NCI-H187 treated with DMSO at 0.1 percent for 48 hours (cell line): Measurements from ENCODE around the gene SAPCD1.
A peak's percentile ranks its signal among the peaks of the same experiment; 100 is the strongest.

Experiments
- DNase-seq: peaks from one replicate; lab custom pipeline; 2025; lab: John Stamatoyannopoulos, UW

The SAPCD1 gene

DNA sequence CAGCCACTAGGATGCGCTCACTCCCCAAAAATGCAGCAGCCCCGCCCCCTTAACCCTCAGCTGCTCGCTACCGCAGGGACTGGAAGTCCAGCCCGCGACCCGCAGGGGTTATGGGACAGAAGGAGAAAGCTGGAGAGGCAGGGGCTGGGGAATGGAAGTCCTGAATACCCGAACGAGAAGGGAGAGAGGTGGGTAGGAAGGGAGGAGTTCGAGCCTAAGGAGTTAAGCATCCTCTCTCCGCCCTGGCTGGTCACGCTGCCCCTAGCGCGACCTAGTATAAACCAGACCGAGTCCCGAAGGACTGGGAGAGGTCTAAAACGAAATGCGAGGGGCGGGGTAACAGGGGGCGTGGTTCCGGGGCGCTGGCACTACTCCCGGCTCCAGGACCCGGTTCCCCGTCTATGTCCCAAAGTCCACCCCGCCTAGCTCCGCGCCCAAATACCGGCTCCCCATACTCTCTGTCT lies 32.9 kb upstream of the SAPCD1 start:
- no peak for DNase-seq

DNA sequence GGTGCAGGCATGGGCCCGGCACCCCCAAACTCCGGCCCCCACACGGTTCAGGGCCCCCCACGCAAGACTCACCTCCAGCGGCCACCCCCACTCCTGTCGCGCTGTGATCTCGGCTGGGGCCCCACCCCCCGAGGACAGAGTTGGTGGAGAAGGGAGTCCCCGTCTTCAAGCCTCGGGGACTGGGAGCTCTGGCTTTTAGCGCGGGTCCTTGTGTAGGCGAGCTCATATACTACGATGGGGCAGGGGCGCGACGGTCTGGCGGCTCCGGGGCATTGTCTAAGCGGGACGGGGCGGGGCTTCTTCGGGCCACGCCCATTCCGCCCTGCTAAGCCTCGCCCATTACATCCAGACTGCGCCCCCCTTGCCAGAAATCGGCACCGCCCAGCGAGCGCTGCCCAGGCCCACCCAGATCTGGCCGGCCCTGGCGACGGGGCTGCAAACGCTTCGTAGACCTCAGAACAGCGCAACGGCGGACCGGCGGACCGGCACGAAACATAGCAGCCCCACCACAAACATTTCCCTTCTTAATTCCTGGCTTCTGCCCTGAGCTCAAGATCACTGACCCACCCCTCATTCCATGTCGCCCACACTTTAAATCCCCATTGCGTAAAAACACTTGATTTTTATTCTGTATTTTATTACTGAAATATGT lies 32.4 kb upstream of the SAPCD1 start:
- no peak for DNase-seq

DNA sequence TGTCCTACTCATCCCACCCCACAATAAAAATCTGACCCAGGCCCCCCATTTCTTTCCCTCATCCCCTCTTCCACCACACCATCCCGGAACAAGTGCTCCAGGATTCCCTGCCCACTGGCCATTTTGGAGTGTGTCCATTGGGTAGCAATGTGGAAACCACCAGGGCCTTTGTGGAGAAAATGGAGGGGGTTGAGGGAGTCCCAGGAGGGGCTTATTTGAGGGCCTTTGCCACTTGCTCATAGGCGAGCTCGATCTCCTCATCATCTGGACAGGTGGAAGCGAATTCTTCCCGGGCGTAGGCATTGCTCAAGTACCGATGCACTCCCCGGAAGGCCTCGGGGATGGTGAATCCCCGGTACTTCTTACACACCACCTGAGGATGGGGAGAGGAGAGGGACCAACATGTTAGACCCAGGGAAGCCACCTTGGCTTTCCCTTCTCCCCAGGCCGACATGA lies 31.8 kb upstream of the SAPCD1 start:
- DNase-seq, result no peak

DNA sequence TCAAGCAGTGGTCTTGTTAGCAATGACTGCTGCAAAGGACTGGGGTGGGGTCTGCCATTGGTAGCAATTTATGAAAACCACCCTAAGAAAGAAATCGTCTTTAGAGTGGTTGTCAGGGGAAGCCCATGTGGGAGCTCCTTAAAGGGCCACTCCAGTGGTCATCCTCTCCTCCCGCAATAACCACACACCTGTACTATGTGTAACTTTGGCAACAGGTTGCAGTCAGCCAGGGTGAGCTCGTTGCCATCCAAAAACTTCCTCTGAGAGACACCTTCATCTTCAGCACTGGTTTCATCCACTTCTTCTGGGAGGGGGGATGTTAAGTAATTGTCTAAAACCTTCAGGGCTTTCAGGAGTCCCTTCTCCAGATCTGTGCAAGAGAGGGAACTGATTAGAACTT lies 30.4 kb upstream of the SAPCD1 start:
- no peak for DNase-seq

DNA sequence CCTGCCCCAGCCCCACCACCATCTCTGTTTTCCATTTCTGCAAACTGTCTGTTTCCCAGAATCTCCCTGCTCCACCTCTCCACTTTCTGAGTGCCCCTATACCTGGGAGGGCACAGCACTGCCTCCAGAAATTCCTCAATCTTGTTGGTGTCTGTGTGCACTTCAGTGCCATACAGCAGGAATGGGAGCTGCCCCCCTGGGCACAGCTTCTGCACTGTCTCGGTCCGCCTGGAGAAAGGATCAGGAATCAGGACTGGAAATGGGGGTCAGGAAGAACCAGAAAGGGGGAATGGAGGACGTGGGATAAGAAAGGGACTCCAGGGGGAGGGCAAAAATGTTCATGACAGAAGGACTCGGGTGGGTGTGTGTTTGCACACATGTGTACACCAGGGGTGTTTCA lies 28.7 kb upstream of the SAPCD1 start:
- DNase-seq, result no peak

DNA sequence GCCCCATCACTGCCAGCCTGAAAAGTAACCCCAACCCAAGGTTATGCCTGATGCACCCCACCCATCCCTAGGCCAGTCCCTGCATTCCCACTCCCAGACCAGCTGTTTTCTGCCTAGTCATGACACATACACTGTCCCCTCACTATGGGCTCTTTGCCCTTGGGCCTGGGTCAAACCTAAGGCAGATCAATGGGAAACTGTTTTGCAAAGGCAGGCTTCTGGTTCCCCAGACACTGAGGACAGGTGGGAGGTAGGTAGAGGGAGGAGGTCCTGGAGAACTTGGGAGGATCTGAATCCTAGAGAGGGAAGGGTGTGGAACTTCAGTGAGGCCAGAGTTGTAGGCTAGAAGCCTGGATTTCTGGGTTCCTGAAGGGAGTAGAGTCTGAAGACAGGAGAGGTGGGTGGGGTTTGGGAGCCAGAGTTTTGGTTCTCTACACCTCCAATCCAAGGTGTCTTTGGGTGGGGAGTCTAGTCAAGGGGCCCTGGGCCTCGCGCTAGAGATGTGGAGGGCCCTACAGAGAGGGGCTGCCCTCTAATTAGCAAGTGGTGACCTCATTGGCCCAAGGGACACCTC lies 28.1 kb upstream of the SAPCD1 start:
- DNase-seq, result no peak

DNA sequence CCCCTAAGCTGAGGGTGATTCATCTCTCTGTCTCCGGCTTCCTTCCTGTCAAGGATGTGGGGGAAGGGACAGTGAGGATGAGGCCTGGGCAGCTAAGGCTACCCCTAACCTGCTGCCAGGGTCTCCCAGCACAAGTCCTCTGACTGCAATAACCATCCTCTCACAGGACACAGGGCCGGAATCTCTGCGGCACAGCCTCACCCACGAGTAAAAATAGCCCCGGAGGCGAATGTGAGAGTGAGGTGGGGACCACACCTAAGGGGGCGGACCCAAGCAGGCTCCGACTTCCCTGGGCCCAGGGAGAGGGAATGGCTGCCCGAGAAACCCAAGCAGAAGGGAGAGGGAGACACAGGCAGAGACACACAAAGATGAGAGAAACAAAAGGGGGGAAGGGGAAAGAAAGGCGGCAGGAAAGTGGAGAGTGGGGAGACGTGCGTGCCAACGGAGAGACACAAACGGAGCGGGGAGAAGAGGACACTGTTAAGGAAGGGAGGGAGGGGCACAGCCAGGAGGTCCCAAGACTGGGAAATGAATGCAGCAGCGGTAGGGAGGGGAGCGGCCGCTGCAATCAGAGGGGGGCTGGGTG lies 27.5 kb upstream of the SAPCD1 start:
- no peak for DNase-seq

DNA sequence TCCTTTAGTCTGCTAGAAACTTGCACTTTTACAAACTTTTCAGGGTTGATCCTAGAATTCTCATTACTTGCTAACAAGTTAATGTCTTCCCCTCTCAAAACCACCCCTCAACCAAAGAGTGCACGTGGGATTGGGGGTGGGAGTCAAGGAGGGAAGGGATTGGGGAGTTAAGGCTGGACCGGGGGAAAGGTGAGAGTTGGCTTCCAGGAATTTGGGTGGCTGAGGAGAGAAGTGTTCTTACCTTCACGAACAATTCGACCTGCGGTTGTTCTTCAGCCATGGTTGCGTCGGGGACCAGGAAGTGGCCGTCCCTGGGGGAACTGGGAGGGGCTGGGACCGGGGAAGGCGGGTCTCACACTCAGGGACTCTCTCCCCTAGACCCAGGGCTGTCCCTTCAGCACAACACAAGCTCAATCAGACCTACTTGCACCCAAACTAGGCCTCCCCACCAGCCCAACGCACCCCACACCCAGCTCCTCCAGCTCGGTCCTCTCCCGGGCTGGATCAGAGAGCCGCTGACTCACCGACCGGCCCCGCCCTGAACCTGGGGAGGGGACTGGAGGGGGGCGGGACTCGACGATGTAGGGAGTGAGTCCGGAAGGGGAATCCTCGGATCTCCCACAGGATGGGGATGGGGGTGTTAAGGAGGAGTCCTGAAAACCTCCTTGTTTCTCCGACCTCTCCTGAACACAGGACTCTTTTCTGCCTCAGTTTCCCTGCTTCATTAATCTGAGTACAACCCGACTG lies 26.3 kb upstream of the SAPCD1 start, which contains the start of gene CLIC1:
Gene CLIC1, minus strand, starts transcription at position 510 of the 747 bp plus-strand sequence. Its CDS starts 230 bp downstream, at position 280.
- DNase-seq, result no peak

DNA sequence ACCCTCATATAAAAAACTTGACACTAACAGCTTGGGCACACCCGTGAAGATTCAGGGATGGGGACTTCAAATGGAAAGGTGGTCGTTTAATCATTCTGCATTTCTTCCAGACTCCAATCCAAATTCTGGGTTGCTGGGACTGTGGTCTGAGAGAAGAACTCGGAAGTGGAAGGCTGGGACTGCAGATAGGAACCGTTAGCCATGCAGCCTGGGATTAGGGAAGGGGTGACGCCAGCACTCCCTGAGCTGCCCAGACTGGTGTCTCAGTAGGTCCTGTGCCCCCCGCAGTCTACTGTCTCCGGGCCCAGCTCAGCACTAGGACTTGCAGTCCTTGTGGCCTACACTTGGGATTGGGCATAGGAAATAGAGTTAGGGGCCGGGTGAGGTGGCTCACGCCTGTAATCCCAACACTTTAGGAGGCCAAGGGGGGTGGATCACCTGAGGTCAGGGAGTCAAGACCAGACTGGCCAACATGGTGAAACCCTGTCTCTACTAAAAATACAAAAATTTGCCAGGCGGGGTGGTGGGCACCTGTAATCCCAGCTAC lies 25.6 kb upstream of the SAPCD1 start:
- DNase-seq, result no peak

DNA sequence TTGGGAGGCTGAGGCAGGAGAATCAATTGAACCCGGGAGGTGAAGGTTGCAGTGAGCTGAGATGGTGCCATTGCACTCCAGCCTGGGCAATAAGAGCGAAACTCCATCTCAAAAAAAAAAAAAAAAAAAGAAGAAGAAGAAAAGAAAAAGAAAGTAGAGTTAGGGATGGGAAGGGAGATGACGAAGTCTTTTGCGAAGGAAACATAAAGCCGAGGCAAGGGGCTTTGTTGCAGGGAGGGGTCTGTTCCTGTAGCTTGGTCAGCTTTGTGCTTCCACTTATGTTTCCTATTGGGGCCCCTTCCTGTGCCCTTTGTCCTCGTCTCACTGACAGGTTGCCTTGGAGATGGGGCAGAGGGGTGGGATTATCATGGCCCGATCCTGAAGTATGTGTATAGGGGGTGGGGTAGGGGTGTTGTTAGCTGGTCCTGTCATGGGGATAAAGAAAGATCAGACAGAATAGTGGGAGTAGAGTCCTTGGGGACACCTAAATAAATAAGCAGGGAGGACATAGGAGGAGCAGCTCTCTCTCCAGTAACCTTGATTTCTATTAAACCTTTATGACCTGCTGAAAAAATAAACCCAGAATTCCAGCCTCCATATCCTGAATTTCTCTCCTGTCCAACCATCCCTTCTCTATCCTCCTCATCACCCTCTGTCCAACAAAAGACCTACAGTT lies 25.0 kb upstream of the SAPCD1 start:
- DNase-seq, result no peak

DNA sequence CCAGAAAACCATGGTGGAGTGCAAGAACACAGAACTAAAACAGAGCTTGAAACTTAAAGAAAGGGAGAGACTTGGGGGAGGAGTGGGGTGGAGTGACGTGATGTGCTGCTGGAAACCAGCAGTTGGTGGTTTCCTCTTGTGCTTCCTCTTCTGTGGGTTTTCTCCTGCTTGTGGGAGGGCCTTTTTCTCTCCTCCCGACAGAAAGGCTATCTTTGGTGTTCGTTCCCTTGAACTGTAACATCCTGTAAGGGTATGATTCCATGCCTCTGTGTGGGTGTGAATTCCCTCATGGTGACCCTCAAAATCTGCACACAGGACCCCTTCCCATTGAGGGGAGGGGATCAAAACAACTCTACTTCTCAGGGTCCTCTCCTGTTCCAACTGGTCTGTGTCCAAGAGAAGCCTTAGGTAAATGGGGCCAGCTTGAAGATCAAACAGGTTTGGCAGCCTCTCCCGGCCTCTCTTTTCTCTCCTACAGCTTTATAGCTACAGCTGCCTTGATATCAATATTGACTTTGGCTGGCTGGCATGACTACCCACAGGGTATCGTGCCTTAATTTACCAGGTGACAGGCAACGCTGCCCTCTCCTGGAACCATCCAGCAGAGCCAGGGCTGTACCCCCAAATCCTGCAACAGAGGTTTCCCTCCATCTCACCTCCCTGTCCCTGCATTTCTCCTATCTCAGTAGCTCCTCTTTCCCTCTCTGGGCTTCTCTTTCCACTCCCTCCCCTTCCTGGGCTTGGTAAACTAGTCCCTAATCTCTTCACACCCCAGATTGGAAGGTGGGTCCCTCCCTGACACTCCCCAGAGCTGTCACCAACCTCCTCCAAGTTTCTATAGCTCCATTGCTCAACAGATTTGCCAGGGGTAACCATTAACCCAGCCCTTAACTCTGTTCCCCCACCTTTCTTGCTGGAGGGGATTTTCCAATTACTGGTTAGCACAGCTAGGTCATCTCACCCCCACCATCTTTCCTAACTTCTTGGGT lies 24.2 kb upstream of the SAPCD1 start:
- DNase-seq, result no peak

DNA sequence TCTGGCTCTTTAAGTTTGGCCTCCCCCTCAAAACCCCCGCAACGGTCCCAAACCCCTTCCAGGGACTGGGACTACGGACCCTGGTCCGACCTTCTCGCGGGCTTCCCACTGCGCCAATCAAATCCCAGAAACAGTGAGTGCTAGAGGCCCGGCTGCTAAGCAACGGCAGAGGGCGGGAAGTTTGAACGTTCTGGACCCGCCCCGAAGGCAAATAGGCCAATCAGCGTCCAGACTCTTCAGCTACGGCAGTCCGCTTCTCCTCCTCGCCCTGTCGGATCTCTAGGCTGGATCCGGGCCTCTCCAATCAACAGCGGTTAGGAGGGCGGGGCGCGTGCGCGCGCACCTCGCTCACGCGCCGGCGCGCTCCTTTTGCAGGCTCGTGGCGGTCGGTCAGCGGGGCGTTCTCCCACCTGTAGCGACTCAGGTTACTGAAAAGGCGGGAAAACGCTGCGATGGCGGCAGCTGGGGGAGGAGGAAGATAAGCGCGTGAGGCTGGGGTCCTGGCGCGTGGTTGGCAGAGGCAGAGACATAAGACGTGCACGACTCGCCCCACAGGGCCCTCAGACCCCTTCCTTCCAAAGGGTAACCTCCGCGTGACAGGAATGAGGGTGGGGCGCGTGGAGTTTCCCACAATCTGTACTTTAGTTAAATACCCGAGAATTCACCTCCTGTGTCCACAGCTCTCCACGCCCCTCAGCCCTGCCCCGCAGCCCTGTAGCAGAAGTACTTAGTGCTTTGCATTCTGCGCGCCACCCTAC lies 22.6 kb upstream of the SAPCD1 start, which contains the start of gene MSH5:
Gene MSH5, plus strand, starts transcription at position 367 of the 758 bp plus-strand sequence. CDS start 462 bp downstream, outside the sequence.
- DNase-seq, result peak; percentile 94

DNA sequence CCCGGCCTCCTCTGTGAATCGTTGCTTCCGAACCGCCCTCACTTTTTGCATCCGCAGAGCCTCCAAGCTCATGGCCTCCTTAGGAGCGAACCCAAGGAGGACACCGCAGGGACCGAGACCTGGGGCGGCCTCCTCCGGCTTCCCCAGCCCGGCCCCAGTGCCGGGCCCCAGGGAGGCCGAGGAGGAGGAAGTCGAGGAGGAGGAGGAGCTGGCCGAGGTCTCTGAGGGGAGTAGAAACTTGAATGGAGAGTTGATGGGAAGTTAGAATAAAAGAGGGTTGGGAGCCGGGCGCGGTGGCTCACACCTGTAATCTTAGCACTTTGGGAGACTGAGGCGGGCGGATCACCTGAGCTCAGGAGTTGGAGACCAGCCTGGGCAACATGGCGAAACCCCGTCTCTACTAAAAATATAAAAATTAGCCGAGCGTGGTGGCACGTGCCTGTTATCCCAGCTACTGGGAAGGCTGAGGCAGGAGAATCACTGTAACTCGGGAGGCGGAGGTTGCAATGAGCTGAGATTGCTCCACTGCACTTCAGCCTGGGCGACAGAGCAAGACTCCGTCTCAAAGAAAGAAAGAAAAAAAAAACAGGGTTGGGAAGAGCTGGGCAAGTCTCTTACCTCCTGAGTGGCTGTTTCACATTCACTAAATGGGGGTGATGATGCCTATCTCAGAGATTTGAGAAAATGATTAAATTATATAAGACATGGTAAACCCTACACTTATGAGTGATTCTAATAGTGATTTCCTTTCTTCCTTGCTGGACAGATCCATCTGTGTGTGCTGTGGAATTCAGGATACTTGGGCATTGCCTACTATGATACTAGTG lies 21.8 kb upstream of the SAPCD1 start:
- no peak for DNase-seq

DNA sequence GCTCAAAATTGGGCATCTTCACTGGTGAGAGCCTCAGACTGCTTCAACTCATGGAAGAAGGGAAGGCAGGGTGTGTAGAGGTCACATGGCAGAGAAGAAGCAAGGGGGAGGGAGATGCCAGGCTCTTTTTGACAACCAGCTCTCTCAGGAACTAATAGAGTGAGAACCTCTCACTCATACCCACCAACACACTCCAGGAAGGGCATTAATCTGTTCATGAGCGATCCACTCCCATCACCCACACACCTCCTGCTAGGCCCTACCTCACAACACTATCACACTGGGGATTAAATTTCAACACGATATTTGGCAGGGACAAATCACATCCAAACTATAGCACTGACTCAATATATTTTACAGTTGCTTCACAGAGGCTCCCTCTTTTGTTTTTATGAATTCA lies 20.6 kb upstream of the SAPCD1 start:
- no peak for DNase-seq

DNA sequence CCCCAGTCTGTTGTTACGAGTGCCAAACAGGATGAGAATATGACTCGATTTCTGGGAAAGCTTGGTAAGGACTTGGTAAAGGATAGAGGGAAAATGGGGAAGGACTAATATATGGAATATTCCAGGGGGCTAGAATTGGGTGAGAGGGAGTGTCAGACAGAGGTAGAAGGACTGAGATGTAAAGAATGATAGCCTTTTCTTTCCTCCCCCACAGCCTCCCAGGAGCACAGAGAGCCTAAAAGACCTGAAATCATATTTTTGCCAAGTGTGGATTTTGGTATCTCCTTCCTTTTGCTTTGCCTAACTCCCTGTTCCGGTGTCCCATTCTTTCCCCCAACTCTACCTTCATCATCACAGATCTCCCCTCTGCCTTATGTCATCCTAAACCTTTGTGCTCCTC lies 19.6 kb upstream of the SAPCD1 start:
- DNase-seq, result no peak

DNA sequence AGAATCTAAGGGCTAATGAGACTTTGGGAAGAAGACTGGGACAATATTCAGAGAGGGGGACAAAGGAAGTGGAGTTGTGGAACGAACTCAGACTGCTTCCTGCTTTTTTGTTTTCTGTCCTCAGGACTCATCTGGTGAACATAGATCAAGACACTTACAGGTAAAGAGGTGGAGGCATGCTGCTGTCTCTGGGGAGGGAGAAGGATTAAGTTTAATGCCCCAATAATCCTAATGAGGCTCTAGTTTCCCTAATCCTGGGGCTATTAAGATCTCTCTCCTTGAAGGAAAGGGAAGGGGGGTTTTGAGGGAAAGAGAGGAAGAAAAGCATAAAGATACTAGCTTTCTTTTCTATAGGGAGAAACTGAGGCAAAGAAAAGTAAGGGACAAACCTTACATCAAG lies 18.0 kb upstream of the SAPCD1 start:
- DNase-seq, result no peak

DNA sequence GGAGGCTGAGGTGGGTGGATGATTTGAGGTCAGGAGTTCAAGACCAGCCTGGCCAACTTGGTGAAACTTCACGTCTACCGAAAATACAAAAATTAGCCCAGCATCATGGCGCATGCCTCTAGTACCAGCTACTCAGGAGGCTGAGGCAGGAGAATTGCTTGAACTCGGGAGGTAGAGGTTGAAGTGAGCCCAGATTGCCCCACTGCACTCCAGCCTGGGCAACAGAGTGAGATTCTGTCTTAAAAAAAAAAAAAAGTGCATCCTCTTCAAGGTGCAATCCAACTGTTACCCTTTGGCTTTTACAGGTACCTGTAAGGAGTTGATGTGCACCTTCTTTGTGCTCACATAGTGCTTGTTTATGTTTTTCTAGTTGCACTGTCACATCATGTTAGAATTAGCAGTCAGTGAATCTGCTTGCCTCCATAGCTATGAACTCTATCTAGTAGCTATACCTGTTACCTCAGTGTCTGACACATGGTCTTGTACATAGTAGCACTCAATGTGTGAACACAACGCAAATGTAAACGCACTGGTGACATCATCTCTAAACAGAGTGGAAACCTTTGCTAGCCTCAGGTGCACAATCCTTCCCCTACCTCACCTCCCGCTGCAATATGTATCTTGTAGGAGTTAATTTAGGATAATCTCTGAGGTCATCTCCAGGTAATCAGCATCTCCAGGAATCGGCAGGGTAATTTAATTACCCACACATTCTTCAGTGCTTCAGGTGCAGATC lies 13.0 kb upstream of the SAPCD1 start:
- DNase-seq, result no peak

DNA sequence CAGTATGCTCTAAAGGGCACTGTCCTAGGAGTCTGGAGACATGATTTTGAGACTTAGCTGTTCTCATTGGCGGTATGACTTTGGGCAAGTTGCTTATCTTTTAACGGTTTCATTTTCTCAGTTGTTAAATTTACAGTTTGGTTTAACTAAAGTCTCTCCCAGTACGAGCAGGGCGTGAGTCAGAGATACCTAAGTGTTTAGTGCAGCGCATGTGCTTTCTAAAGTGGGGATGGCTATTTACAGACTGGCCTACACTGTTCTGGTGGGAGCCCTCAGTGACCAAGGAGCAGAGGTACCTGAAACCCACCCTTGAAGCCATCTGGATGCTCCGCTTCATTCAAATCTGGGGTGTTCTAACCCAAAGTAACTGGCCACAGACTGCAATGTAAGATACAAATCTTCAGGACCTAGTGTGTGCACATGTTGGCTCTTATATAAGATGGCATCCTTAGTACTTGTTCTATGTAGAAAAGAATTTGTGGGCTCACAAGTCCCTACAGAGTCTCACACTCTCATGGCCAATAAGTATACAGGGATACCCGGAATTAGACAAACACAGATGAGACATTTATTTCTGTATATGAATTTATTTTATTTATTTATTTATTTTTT lies 11.9 kb upstream of the SAPCD1 start:
- DNase-seq, result no peak
